Measurements from ENCODE around the gene TMEM129.

The TMEM129 gene

DNA sequence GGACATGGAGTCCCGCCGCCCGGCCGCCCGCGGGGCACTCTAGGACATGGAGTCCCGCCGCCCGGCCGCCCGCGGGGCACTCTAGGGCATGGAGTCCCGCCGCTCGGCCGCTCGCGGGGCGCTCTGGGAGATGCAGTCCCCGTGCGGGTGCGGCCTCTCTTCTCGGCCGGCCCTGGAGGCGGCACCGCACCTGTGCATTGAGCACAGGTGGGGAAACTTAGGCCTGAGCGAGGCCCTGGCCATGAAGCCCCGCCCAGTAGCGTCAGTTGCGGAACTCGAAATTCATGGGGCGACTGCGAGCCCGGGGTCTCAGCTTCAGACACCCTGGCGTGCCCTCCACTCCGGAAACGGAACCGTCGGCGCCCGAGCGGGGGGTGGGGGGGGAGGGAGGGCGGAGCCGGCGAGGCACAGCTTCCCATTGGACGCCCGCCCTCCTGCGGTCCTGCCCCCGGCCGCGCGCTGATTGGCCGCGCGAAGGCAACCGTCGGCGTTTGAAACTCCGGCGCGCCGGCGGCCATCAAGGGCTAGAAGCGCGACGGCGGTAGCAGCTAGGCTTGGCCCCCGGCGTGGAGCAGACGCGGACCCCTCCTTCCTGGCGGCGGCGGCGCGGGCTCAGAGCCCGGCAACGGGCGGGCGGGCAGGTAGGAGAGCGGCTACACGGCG is at the start of gene TMEM129, which contains the start of gene TACC3:
Gene TMEM129 (minus strand): TSS at position 321 of the 663 bp plus-strand sequence. CDS start 486 bp downstream, outside the sequence.
Gene TACC3 (plus strand): TSS at position 519 of the 663 bp plus-strand sequence. CDS start 1,901 bp downstream, outside the sequence.
- peaks cover 53% of the 10 kb centered on the region for H3K4me1 Mint-ChIP-seq (ENCODE audit: low read depth)

GRCh38 chr4:1770791-1771231 is 49.7 kb upstream of the TMEM129 start:
- H3K9me3 Mint-ChIP-seq, result no peaks in the 10 kb centered on the region
- H3K4me3 Mint-ChIP-seq, result no peak overlapping the region
- H3K4me1 Mint-ChIP-seq (ENCODE audit: low read depth), result peaks cover 3% of the 10 kb centered on the region
- H3K27me3 Mint-ChIP-seq, result peaks cover 4% of the 10 kb centered on the region
- no peaks in the 10 kb centered on the region for H3K36me3 Mint-ChIP-seq (ENCODE audit: low read depth)
- no peak overlapping the region for H3K27ac Mint-ChIP-seq

More for the DNA sequence above, at the start of gene TMEM129, which contains the start of gene TACC3:
- Mint-ChIP-seq H3K4me3 (peak within 1 kb of the TSS; percentile 96), H3K27me3 (no peaks in the 10 kb centered on the region), H3K27ac (peak within 1 kb of the TSS; percentile 94), H3K9me3 (no peaks in the 10 kb centered on the region), H3K36me3 (ENCODE audit: low read depth) (peaks cover 42% of the 10 kb centered on the region)

- Mint-ChIP-seq H3K4me1 (ENCODE audit: low read depth) (peaks cover 3% of the 10 kb centered on the region), H3K36me3 (ENCODE audit: low read depth) (no peaks in the 10 kb centered on the region), H3K27ac (no peak overlapping the region), H3K9me3 (no peaks in the 10 kb centered on the region), H3K27me3 (peaks cover 9% of the 10 kb centered on the region), H3K4me3 (no peak overlapping the region)
Measured at GRCh38 chr4:1770245-1770644, 49.1 kb upstream of the TMEM129 start.

- Mint-ChIP-seq H3K9me3 (no peaks in the 10 kb centered on the region), H3K36me3 (ENCODE audit: low read depth) (no peaks in the 10 kb centered on the region), H3K27ac (no peak overlapping the region), H3K27me3 (peaks cover 9% of the 10 kb centered on the region), H3K4me3 (no peak overlapping the region), H3K4me1 (ENCODE audit: low read depth) (peaks cover 3% of the 10 kb centered on the region)
Measured at GRCh38 chr4:1769692-1770091, 48.6 kb upstream of the TMEM129 start.

- Mint-ChIP-seq H3K27ac (no peak overlapping the region), H3K9me3 (no peaks in the 10 kb centered on the region), H3K27me3 (peaks cover 9% of the 10 kb centered on the region), H3K4me3 (peak overlapping the region; percentile 10), H3K4me1 (ENCODE audit: low read depth) (peaks cover 3% of the 10 kb centered on the region), H3K36me3 (ENCODE audit: low read depth) (no peaks in the 10 kb centered on the region)
Measured at GRCh38 chr4:1768367-1769034, 47.4 kb upstream of the TMEM129 start.

- Mint-ChIP-seq H3K36me3 (ENCODE audit: low read depth) (no peaks in the 10 kb centered on the region), H3K4me1 (ENCODE audit: low read depth) (peaks cover 3% of the 10 kb centered on the region), H3K9me3 (no peaks in the 10 kb centered on the region), H3K27me3 (peaks cover 9% of the 10 kb centered on the region), H3K4me3 (peak overlapping the region; percentile 10), H3K27ac (no peak overlapping the region)
Measured at GRCh38 chr4:1767770-1768366, 46.7 kb upstream of the TMEM129 start.

- H3K27ac Mint-ChIP-seq, result no peak overlapping the region
Measured at GRCh38 chr4:1767061-1767769, 46.1 kb upstream of the TMEM129 start.

DNA sequence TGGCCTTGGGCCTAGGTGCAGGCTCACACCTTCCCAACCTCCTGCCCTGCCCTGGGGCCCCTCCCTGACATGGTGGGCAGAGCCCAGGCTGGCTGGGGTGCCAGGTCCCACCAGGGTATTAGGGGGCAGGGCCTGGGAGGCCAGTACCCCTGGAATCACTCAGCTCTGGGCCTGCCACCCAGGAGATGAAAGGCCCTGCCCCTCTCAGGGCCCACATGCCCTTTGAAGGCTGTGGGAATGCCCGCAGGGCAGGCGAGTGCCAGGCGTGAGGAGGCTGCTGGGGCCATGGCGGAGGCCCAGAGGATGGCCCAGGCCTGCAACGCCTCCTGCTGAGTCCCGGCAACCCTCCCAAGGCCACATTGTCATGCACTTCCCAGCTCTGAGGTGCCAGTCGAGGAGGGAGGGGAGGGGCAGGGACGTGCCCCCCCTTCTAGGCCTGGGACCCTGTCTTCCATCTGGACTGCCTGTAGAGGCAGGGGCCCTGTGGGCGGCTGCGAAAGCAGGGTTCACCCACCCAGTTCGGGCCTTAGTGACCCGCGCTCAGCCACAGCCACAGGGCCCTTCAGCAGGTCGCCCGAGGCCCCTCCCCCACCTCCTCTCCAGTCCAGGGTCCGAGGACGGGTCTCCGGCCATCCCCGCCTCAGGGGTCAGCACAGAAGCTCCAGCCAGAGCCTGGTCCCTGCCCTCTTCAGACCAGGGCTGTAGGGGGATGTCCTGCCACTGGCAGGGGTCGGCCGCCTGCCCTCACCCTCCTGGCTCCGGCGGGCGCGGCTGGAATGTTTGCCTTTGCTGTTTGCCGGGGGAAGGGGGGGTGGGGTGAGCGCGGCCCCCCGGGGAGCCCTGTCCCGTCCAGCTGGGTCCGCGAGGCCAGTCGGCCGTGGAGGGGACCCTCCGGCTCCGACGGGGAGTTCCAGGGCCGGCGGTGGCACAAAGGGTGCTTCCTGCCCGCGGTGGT is 45.3 kb upstream of the TMEM129 start:
- H3K4me1 Mint-ChIP-seq (ENCODE audit: low read depth), result no peaks in the 10 kb centered on the region
- H3K36me3 Mint-ChIP-seq (ENCODE audit: low read depth), result no peaks in the 10 kb centered on the region
- no peaks in the 10 kb centered on the region for H3K9me3 Mint-ChIP-seq
- peaks cover 9% of the 10 kb centered on the region for H3K27me3 Mint-ChIP-seq
- H3K4me3 Mint-ChIP-seq, result no peak overlapping the region
- H3K27ac Mint-ChIP-seq, result no peak overlapping the region

More at GRCh38 chr4:1767061-1767769, 46.1 kb upstream of the TMEM129 start:
- Mint-ChIP-seq H3K4me3 (no peak overlapping the region), H3K4me1 (ENCODE audit: low read depth) (peaks cover 3% of the 10 kb centered on the region), H3K9me3 (no peaks in the 10 kb centered on the region), H3K27me3 (peaks cover 9% of the 10 kb centered on the region), H3K36me3 (ENCODE audit: low read depth) (no peaks in the 10 kb centered on the region)

GRCh38 chr4:1765409-1766072 is 44.4 kb upstream of the TMEM129 start:
- no peaks in the 10 kb centered on the region for H3K9me3 Mint-ChIP-seq
- H3K4me3 Mint-ChIP-seq, result no peak overlapping the region
- H3K4me1 Mint-ChIP-seq (ENCODE audit: low read depth), result no peaks in the 10 kb centered on the region
- peaks cover 9% of the 10 kb centered on the region for H3K27me3 Mint-ChIP-seq
- no peak overlapping the region for H3K27ac Mint-ChIP-seq
- no peaks in the 10 kb centered on the region for H3K36me3 Mint-ChIP-seq (ENCODE audit: low read depth)

- H3K4me3 Mint-ChIP-seq, result no peak overlapping the region
Measured at GRCh38 chr4:1764670-1765069, 43.5 kb upstream of the TMEM129 start.

DNA sequence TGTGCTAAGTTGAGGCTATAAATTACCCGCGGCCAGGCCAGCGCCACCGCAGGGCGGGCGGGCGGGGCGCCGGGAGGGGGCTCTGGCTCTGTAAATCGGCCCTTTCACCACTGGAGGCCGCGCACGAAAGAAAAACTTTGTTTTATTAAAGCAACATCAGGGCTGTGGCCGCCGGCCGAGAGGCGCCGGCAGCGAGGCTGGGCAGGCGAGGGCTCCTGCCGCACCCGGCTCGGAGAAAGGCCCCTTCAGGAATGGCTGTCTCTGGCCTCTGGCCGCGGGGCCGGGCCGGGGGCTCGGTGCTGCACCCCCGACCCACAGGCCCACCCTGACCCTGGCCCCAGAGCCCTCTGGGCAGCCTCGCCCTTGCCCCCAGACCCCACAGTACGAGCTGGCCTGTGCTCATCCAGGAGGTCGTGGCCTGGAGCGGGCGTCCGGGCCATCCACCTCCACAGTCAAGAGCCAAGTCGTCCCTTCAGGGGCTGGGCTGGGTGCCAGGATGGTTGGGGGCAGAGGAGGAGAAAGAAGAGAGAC is 42.5 kb upstream of the TMEM129 start:
- Mint-ChIP-seq H3K36me3 (ENCODE audit: low read depth) (no peaks in the 10 kb centered on the region), H3K27me3 (peaks cover 8% of the 10 kb centered on the region)

More at GRCh38 chr4:1764670-1765069, 43.5 kb upstream of the TMEM129 start:
- no peaks in the 10 kb centered on the region for H3K4me1 Mint-ChIP-seq (ENCODE audit: low read depth)
- no peaks in the 10 kb centered on the region for H3K36me3 Mint-ChIP-seq (ENCODE audit: low read depth)
- peaks cover 9% of the 10 kb centered on the region for H3K27me3 Mint-ChIP-seq
- H3K27ac Mint-ChIP-seq, result no peak overlapping the region
- H3K9me3 Mint-ChIP-seq, result no peaks in the 10 kb centered on the region

GRCh38 chr4:1763070-1763549 is 42.0 kb upstream of the TMEM129 start:
- H3K27me3 Mint-ChIP-seq, result peaks cover 5% of the 10 kb centered on the region
- no peak overlapping the region for H3K27ac Mint-ChIP-seq
- H3K4me3 Mint-ChIP-seq, result no peak overlapping the region
- H3K9me3 Mint-ChIP-seq, result no peaks in the 10 kb centered on the region
- H3K36me3 Mint-ChIP-seq (ENCODE audit: low read depth), result no peaks in the 10 kb centered on the region
- no peaks in the 10 kb centered on the region for H3K4me1 Mint-ChIP-seq (ENCODE audit: low read depth)

More for the DNA sequence above, 42.5 kb upstream of the TMEM129 start:
- no peak overlapping the region for H3K27ac Mint-ChIP-seq
- no peak overlapping the region for H3K4me3 Mint-ChIP-seq
- H3K4me1 Mint-ChIP-seq (ENCODE audit: low read depth), result no peaks in the 10 kb centered on the region
- no peaks in the 10 kb centered on the region for H3K9me3 Mint-ChIP-seq

All from stimulated activated naive CD8-positive, alpha-beta T cell treated with anti-CD3 and anti-CD28 coated beads, Interleukin-15, Interleukin-2, amounts not matched to agents 100 ng/mL and 50 ng/mL, for 24 hours (primary cell).